HG03442 (cell line): ENCODE measurements around the gene PSMC1.
"Not testable (repeated sequence)": the region's sequence is repeated elsewhere in the genome, so short reads cannot be mapped to it uniquely, and the experiment has no call there.

Experiments used
- ATAC-seq: cut with Tn5 transposase; IDR thresholded peaks from one replicate; pipeline ENCODE4 v1.9.1; 2021; ENCODE audit warnings: mild to moderate bottlenecking, moderate library complexity; ENCODE audit not compliant: unreplicated experiment

The PSMC1 gene

DNA sequence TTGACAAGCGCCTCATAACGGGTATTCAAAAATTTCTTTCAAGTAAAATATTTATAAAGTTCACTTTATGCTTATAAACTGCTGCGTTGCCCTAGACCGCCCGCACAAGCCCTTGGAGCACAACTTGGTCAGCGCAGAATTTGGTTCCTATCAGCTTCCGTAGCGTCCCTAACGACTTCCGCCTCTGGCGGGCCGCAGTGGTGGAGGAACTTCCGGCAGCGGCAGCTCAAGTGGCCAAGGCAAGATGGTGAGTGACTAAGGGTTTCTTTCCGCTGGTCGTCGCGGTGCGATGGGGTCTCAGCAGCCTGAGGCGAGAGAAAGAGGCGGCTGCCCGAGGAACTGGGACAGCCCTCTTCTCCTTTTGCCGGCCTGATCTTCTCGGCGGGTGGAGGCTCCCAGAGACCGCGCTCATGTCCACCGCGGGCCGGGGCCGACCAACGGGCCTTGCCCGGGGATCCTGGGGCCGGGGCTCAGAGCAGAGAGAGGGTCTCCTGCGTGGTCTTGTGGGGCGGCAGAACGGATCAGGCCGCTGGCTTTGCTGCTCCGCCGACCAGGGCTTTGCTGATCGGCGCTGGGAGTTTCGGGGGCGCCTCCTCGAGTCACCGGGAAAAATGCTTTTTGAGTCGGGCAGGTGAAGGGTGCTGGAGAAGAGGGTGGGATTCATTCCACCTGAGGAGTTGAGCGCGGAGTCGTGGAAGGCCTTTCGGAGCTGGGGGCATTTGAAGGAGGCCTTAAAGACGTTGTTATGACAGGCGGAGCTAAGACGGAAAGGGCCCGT is at the start of gene PSMC1:
Gene PSMC1 (plus strand): TSS at position 200 of the 778 bp plus-strand sequence. CDS start 45 bp downstream, at position 245.
- ATAC-seq, result peak; percentile 93

DNA sequence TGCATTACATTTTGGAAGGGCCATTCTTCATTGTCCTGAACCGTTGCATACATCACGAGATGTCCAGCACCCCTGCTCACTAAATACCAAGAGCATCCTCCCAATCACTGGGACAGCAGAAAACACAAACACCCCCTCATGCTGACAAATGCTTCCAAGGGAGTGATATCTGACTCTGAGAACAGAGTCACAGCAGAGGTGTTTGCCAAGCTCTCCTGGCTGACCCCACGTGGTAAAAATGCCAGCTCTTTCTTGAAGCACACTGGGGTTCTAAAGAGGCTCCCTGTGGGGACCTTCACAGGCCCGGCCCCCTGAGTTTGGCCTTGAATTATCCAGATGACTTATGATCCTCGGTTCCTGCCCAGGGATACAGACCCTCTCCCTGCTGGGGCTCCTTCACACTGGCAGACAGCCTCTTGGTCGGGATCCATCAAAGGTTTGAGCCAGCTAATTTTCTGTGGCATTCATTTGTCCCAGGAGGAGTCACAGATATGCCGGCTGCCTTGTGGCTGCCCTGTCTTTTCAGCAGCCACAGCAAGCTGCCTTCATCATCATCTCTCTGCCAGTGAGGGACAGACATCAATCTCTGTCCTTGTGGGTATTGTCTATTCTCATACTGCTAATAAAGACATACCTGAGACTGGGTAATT is 43.1 kb upstream of the PSMC1 start:
- ATAC-seq, result no peak

DNA sequence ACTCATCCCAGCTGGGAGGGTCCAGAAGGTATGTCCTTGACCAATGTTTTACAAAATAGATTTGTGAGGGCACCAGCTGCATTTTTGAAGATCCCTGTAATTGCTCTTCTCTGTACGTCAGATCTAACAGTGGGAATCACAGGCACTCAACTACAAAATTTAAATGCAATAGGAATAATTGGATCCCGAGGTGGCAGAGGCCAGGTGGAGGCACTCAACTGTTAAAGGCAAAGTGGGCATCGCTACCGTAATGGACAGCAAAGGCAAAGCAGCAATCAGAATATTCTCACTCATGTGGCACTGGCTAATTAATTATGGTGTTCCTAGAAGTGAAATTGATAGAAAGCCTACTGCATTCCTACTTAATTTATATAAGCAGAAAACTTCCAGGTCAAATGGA is 27.9 kb upstream of the PSMC1 start:
- no peak for ATAC-seq

DNA sequence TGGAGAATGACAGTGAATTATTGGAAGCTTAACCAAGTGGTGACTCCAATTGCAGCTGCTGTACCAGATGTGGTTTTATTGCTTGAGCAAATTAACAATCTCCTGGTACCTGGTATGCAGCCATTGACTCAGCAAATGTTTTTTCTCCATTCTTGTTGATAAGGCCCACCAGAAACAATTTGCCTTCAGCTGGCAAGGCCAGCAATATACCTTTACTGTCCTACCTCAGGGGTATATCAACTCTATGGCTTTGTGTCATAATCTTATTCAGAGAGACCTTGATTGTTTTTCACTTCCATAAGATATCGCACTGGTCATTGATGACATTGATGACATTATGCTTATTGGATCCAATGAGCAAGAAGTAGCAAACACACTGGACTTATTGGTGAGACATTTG is 26.4 kb upstream of the PSMC1 start:
- ATAC-seq, result not testable (repeated sequence)

DNA sequence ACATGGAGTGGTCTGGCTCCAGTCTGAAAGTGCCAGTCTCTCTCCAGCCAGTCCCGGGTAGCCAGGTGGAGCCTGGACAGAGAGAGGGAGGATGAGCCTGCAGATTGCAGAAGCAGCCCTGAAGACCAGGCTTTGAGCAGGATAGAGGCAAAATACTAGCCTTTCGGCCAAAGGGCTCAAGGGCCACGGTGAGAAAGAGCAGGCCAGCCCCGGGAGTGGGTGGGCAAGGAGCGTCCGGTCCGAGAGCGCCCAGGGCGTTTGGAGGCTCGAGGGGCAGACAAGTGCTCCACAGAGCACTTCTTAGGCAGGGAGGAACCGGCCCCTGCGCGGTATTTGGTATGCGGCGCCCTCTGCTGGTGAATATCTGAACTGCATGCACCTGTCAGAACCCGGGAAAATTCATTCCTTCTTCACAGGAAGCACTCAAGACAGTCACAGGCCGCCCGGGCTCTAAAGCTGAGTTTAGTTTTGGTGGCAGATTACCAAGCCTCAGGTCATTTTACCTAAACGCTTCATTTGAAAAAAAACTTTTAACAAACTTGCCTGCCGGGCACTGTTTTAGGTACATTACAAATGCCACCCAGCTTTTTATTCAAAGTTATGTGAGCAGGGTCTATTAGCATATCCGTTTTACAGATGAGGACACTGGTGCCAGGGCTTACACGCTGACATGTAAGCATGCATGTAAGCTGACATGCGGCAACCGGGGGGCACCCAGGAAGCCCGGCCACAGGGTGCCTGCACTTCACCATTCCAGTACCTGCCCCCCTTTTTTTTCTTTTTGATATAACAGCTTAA is 21.0 kb upstream of the PSMC1 start:
- ATAC-seq, result peak; percentile 72

DNA sequence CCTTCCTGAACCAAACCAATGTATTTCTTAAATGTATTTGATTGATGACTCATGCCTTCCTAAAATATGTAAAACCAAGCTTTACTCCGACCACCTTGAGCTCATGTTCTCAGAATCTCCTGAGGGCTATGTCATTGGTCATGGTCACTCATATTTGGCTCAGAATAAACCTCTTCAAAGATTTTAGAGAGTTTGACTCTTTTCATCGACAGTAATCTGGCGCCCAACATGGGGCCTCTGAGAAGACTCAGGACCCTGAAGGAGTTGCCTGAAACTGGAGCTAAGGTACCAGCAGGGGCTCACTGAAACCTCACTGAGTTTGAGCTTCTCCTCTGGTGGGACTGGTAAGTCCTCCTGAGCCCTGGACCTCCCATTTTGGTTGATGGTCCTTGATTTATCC is 17.2 kb upstream of the PSMC1 start:
- no peak for ATAC-seq

DNA sequence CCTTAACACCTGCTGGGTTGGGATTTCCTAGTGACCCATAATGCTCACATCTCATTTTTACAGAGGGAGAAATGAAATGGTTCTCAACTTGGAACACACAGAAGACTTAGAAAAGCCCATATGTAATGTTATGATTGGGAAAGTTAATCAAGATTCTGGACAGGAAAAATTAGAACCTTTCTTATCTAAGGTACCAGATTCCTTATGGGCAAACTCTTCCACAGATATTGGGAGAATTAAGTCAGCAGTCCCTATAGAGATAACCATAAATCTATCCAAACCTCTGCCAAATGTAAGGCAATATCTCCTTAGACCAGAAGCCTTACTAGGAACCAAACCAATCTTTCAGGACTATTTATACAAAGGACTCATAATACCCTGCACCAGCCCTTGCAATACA is 13.9 kb upstream of the PSMC1 start:
- no peak for ATAC-seq

DNA sequence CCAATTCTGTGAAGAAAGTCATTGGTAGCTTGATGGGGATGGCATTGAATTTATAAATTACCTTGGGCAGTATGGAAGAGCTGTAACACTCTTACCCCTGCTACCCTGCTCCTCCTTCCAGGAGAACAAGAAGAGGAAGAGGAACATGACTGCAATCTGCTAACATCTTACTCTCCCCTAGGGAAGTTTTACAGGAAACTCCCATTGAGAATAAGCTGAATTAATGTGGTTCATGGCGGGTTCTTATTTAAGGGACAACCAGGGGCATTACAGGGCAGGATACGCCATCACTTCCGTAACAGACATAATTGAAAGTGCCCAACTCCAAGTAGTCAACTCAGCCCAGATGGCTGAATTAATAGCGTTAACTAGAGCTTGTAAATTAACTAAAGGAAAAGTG is 9.4 kb upstream of the PSMC1 start:
- no peak for ATAC-seq

DNA sequence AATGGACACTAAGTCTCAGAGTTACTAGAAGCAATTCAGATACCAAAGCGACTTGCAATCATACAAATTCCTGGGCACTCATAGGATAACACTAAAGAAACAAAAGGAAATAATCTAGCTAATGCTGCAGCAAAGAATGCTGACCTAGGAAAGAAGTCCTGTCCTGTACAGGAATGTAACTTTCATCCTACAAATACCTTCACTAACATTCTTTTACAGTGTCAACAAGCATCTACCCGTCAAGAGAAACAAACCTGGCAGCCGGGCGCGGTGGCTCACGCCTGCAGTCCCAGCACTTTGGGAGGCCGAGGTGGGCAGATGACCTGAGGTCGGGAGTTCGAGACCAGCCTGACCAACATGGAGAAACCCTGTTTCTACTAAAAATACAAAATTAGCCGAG is 8.9 kb upstream of the PSMC1 start:
- not testable (repeated sequence) for ATAC-seq

DNA sequence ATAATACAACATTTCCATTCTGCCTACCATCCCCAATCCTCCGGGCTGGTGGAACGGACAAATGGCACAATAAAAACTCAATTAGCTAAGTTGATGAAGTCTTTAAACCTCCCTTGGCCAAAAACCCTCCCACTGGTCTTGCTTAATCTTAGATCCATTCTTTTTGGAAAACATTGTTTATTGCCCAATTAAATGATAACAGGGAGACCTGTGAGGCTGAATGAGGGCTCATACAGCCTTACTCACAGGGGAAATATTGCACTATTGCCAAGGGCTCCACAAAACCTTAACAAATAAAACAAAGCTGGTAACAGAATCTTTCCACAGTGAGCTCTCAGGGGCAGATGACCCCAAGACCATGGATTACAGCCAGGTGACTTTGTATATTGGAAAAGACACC is 7.8 kb upstream of the PSMC1 start:
- ATAC-seq, result no peak

DNA sequence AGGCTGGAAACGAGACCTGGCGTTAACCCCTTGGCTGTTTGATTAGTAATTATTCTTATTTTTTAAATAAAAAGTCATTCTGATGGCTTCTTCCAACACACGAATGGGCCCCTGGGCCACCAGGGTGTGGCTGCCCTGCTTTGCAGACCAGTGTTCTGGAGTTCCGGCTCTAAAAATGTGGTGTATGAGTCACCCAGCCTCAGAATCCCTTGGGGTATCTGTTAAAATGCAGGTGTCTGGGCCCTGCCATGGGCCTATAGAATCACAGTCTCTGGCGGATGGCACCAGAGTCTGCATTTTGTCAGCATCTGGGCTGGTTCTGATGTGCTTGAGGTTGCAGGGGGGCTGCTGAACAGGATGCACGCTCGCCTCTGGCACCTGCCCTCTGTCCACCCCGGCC is 2.5 kb upstream of the PSMC1 start:
- ATAC-seq, result no peak

DNA sequence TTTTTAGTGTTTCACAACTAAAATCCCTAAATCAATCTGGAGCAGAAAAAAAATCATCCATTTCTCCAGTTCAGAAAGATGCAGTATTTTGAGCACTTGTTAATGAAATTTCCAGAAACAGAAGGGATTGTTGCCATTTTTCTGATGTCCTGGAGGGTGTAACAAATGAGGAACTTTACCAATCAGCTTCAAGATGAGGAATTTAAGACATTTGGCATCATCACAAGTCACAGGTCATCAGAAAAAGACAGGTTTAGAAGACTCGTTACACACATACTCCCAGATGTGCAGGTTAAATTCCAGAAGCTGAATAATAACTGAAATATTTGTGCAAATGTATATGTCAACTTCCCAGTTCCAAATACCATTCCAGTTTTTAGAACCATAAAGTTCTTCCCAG is 482 bp upstream of the PSMC1 start:
- ATAC-seq, result no peak

DNA sequence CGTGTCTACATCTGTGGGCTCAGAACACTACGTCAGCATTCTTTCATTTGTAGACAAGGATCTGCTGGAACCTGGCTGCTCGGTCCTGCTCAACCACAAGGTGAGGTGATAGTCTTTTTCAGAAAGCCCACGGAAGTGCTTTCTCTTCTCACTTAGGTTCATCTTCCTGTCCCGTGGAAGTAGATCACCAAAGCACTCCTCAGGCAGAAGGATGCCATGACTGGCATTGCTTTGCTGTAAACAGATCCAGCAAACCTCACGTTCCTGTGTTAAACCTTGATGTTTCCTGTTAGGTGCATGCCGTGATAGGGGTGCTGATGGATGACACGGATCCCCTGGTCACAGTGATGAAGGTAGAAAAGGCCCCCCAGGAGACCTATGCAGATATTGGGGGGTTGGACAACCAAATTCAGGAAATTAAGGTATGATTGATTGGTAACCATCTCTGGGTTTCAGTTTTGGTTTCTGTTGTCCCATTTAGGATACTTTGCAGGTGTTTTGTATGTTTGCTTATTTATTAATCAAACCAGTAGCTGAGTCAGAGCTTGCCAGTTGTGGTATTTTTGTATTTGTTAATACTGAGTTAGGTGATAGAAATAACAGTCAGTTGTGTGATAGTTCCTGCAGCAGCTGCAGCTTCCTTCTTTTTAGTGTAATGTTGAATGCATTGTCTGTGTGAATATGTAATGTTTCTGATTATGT is 7.5 kb downstream of the PSMC1 start:
- peak; percentile 55 for ATAC-seq

DNA sequence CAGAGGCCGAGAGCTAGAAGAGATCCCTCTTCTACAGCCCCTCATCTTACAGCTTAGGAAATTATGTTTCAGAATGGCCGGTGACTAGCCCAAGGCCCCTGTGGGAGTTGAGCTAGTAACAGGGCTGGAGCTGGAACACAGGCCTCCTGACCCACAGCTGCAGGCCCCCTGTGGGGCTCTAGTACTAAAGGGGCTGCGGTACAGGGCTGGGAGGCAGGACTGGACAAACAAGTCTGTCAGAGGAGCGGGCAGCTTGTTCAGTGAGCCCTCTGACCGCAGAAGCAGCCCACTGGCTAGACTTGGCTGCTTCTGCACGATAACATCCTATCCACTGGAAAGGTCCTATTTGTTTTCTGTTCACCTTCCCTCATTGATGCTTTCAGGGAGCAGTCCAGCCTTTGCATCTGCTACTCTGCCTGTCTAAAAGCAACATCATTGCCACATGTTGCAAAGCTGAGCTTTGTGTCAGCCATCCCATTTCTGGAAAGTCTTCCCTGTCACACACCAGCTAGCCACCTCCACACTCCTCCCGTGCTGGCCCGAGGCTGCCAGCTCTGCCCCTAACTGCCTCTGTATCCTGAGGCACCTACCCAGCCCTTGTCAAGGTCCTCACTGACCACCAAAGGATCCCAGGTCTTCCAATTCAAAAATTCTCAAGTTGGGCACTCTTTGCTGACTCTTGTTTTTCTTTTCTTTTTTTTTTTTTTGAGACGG is 10.2 kb downstream of the PSMC1 start:
- ATAC-seq, result no peak

DNA sequence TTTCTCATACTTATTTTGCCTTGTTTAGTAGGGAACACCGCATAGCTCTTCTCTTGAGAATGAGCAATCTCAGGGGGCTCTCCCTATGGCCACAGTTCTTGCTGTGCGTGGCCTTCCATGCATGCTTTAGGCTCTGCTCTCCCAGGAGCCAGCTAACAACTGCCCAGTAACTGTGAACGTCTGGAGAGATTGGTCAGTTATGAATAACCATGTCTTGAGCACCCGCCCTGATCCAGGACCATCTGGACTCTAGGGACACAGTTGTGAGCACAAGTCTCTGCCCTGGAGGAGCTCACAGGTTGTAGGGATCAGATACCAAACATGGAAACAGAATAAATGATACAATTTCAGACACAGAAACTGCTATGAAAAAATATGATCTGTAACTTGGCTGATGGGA is 12.1 kb downstream of the PSMC1 start:
- ATAC-seq, result no peak

DNA sequence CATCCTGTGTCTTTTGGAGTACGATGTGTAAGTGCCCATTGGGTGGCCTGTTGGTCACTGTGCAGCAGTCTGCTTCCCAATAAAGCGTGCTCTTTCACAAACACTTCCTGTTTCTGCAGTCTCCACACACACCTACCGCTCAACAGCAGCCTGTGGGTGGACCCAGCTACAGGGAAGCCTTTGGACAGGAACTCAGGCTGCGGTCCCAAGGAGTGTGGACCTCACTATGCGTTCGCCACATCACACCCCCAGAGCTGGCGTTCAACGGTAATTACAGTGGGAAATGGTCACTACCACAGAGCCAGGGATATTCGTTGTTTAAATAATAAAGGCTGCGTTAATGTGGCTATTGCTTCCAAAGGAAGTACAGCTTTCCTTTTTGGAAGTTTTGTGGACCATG is 16.2 kb downstream of the PSMC1 start:
- no peak for ATAC-seq

DNA sequence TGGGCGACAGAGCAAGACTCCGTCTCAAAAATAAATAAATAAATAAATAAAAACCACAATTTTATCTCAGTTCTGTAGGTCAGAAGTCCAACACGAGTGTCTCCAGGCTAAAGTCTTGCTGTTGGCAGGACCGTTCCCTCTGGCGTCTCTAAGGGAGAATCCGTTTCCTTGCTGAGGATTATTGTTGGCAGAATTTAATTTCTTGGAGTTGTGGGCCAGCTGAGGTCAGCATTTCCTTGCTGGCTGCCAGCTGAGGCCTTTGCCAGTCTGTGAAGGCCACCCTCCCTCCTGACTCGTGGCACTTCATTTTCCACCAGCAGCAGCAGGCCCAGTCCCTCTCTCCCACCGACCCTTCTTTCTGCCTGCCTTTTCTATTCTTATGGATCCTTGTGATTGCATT is 17.2 kb downstream of the PSMC1 start:
- no peak for ATAC-seq

DNA sequence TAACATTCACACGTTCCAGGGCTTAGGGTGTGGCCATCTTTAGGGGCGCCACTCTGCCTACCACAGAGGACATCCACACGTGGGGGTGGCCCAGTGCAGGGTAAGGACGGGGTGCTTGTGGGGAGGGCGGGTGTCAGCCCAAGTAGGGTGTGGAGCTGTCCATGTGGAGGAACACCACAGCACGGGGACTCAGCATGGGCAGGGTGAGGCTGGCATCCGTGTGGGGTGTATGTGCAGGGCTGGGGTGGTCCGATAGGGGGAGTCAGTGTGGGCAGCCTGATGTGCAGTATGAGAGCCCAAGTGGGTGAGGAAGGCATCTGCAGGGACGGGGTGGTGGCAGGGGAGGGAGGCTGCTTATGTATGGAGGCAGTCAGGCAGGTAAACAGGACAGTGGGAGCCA is 17.7 kb downstream of the PSMC1 start:
- ATAC-seq, result no peak

DNA sequence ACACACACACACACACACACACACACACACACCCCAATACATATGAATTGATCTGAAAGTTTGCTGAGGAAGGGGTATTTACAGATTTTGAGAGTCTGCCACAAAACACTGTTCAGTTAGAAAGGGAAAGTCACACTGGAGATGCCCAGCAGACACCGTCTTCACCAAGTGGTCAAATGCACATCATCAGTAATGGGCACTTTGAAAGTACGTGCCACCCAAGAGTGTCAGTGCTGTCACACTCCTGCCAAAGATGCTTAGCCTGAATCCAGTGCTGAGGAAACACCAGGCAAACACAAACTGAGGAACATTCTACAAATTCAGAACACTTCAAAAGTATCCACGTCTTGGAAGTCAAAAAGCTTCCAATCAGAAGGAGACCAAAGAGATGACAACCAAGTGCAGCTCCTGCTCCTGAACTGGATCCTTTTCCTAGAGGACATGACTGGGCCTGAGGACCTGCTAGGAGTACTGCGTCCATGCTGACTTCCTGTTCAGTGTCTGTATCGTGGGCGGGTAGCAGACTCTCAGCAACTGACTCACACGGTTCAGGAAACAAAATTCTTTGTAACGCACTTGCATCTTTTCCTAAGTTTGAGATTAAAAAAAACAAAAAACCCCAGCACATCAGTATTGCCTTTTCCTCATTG is 18.6 kb downstream of the PSMC1 start:
- no peak for ATAC-seq

DNA sequence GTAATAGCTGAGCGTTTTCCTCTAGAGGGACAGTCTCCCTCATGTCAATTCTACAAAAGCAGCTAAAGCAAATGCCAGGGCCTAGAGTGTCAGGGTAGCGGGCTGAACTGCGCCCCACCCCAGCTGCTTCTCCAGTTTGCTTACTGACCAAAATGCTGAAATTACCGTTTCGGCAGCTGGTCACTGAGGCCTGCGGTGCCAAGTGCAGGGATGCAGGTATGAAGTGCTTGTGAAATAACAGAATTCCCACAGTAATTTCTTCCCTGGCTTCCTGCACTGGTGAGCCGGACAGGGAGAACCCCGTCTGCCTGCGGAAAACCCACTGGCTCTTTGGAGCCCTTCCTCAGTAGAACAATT is 19.1 kb downstream of the PSMC1 start:
- ATAC-seq, result no peak
